NCI-H774 (cell line): Measurements from ENCODE around the gene CHST3.
"Not testable (repeated sequence)": the region's sequence is repeated elsewhere in the genome, so short reads cannot be mapped to it uniquely, and the experiment has no call there.

Source experiments
- DNase-seq: peaks from one replicate; lab custom pipeline; 2025; lab: John Stamatoyannopoulos, UW

CHST3 gene, protein sequence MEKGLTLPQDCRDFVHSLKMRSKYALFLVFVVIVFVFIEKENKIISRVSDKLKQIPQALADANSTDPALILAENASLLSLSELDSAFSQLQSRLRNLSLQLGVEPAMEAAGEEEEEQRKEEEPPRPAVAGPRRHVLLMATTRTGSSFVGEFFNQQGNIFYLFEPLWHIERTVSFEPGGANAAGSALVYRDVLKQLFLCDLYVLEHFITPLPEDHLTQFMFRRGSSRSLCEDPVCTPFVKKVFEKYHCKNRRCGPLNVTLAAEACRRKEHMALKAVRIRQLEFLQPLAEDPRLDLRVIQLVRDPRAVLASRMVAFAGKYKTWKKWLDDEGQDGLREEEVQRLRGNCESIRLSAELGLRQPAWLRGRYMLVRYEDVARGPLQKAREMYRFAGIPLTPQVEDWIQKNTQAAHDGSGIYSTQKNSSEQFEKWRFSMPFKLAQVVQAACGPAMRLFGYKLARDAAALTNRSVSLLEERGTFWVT

DNA sequence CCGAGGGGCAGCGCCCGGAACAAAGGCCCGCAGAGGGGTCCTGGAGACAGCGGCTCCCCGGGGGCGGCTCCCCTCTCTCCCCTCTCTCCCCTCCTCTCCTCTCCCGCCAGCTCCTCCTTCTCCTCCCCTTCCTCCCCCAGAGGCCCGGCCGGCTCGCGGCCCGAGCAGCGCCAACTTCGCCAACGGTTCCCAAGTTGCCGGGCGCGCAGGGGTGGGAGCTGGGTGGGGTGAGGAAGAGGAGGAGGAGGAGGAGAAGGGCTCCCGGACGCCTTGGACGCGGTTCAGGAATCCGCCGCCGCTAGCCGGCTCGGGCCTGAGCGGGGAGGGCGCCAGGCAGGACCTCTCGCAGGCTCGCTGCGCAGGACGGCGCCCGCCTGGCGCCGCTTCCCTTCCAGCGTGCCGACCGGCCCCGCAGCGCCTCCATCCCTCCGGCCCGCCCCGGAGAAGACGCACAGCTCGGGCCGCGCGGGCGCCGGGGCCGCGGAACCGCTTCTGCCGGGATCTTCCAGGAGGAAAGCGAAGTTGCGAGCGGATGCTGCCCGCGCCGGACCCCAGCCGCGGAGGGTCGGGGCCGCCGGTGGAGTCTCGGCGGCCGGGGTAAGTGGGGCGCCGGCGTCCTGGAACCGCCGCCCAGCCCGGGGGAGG is at the start of gene CHST3:
TSS of gene CHST3 (plus strand) at position 298 of the 645 bp plus-strand sequence. CDS start 41,448 bp downstream, outside the sequence.
- no peak for DNase-seq

DNA sequence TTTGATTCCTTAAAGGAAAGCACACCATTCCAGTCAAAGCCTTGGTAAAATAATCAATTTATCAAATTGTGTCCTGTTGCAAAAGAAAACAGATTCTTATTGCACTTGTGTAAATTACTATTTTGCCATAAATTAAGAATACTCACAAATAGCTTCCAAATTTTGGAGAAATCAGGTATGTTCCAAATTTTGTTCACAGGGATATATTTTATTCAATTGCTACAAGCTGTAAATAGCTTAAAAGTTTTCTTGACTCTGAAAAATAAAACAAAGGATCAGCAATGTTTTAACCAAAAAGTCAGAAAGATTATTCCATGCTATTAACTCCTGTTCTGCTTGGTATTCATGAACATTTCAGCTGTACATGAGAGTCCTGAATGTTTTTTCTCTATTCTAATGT is 47.4 kb upstream of the CHST3 start:
- no peak for DNase-seq

DNA sequence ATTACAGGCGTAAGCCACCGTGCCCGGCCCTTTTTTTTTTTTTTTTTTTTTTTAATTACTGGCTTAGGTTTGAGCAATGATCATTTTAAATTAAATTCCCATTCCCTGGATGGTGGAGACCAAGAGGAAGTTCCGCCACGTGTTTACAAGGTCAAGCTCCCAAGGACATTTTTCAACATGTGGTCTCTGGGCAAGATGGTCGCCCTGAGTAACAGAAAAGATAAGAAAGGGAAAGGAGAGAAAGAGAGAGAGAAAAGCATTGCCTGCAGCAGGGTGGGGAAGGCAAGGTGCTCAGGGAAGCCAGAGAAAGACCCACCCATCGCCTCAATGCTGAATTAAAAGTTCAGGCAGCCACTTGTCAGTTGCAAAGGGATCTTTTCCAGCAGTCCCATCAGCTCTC is 45.2 kb upstream of the CHST3 start:
- no peak for DNase-seq

DNA sequence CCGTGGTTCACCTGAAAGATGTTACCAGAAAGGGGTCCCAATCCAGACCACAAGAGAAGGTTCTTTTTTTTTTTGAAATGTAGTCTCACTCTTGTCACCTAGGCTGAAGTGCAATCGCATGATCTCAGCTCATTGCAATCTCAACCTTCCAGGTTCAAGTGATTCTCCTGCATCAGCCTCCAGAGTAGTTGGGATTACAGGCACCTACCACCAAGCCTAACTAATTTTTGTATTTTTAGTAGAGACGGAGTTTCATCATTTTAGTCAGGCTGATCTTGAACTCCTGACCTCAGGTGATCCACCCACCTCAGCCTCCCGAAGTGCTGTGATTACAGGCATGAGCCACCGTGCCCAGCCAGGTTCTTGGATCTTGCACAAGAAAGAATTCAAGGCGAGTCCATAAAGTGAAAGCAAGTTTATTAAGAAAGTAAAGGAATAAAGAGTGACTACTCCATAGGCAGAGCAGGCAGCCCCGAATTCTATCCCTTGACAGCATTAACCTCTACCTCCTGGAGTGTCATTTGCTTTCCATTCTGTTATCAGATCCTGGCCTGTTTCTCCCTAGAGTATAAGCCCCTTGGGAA is 44.1 kb upstream of the CHST3 start:
- not testable (repeated sequence) for DNase-seq

DNA sequence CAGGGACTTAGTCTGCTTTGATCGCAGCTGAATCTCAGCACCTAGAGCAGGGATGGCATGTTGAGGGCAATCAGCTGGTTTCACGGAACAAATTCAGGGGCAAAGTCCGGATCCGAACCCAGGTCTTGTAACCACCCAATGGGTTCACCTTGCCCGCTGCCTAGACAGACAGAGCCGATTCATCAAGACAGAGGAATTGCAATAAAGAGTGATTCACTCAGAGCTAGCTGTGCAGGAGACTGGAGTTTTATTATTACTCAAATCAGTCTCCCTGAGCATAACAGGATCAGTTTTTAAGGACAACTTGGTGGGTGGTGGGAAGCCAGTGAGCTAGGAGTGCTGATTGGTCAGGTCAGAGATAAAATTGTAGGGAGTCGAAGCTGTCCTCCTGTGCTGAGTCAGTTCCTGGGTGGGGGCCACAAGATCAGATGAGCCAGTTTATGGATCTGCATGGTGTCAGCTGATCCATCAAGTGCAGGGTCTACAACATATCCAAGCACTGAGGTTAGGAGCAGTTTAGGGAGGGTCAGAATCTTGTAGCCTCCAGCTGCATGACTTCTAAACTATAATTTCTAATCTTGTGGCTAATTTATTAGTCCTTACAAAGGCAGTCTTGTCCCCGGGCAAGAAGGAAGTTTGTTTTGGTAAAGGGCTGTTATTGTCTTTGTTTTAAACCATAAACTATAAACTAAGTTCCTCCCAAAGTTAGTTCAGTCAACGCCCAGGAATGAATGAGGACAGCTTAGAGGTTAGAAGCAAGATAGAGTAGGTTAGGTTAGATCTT is 43.5 kb upstream of the CHST3 start:
- no peak for DNase-seq

DNA sequence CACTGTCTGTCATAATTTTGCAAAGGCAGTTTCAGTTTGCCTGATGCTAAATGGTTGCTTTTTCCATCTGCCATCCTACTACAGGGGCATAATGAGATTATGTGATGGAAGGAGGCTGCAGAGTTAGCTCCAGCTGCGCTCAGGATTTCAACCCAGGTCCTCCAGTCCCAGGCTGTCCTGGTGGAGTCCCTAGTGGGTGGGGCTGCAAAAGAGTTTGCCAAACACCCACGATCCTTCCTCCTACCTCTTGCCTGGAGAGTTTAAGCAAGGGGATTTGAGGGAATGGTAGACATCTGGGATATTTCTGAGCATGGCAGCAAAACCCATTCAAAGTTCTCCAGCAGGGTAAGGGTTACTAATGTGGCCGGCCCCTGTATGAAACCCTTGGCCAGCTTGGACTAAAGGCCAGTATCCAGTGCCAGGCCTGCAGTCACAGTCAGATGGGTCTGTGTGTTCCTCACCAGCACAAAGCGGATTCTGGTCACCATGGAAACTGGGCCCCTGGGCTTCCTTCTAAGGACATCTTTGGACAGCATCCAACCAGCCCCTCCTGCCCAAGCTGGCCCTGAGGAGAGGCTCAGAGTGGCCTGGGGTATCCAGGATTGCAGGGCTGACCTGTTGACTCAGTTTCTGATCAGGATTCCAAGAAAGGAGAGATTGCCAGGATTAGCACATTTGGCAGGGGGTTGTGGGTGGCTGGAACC is 42.7 kb upstream of the CHST3 start:
- DNase-seq, result no peak

DNA sequence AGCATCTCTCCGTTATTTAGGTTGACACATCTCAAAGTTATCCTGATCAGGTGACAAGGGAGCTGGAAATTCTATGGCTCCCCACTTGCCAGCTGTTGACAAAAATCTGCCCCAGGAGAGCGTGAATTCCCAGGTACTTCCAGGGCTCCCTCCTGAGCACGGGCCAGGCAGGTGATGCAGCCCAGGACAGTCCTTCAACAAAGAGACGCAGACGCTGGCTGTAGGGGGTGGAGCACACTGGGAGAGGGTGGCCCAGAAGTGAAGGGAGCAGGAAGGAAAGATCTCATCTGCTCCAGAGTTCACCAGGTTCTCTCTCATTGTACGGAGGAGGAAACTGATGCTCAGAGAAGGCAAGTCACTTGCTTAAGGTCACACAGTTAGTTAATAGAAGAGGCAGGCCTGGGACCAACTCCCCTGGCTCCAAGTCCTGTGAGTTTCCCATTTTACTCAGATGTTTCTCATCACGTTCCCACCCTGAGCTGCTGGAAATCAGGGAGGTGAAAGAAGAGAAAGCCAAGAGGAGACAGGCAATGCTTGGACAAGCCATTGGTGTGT is 41.0 kb upstream of the CHST3 start:
- no peak for DNase-seq

DNA sequence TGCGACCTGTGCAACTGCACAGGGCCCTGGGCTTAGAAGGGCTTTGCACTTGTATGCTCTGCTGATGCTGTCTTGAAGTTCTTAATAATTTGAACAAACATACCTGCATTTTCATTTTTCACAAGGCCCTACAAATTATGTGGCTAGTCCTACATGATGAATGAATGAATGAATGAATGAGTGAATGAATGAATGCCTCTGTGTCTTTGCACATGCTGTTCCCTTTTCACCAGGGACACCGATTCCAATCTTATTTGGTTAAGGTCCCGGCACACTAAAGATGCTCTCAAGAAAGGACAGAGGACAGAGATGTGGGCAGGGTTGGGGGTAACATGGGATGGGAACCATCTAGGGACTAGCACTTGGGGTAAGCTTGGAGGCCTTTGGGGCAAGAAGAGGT is 39.4 kb upstream of the CHST3 start:
- DNase-seq, result no peak

DNA sequence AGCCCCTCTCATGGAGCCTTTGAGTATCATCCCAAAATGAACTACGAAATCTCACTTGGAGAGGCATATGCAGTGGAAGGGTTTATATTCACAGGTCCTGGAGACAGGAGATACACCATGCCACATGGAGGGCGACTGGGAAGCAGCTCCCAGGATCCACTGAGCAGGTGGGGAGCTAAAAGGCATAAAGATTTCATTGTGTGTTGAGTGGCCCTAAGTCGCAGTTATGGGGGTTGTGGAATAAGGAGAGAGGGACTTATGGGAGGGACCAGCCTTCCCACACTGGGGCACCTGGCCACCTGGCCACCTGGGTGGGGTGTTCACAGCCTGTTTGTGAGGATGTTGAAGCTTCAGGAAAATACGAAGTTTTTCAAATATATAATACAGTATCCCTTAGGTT is 37.0 kb upstream of the CHST3 start:
- DNase-seq, result no peak

DNA sequence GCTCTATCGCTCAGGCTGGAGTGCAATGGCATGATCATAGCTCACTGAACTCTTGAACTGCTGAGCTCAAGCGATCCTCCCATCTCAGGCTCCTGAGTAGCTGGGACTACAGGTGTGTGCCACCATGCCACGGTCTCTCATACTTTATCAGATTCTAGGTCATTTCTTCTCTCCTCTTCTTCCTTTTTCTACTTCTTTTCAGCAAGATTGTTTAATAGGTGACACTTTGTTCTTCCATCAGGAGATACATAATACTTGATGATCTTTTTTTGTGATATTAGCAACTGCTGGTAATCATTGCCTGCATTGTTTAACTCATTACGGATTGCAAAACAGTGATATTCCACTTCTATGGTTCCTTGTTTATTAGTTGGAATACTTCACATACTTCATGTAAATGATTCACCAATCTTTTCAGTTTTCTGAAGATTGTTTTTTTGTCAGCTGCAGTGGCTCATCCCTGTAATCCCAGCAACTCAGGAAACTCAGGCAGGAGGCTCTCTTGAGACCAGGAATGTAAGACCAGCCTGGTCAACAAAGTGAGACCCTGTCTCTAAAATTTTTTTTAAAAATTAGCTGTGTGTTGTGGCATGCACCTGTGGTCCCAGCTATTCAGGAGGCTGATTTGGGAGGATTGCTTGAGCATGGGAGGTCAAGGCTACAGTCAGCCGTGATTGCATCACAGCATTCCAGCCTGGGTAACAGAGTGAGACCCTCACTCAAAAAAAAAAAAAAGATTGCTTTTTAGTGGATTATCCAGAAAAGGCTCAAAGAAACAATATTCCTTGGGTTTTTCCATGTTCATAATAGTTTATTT is 36.2 kb upstream of the CHST3 start:
- DNase-seq, result no peak

DNA sequence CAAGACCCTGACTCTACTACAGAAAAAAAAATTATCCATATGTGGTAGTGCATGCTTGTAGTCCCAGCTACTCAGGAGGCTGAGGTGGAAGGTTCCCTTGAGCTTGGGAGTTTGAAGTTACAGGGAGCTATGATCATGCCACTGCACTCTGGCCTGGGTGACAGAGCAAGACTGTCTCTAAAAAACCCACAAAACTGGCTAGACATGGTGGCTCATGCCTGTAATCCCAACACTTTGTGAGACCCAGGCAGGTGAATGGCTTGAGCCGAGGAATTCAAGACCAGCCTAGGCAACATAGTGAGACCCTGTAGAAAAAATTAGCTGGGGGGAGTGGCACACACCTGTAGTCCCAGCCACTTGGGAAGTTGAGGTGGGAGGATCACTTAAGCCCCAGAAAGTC is 32.9 kb upstream of the CHST3 start:
- DNase-seq, result no peak

DNA sequence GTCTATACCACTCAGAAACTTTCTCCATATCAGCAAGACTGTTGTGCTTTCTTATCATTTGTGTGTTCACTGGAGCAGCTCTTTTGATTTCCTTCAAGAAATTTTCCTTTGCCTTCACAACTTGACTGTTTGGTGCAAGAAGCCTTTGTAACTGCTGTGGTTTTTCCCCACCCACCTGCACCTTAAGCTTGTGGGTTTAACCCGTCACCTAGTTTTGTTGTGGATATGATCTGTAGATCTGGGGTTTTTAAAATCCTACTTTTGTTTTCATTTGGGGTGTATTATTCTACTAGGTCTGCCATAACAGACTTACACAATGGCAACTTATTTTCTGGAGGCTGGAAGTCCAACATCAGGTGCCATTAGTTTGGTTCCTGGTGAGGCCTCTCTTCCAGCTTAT is 30.5 kb upstream of the CHST3 start:
- DNase-seq, result no peak

DNA sequence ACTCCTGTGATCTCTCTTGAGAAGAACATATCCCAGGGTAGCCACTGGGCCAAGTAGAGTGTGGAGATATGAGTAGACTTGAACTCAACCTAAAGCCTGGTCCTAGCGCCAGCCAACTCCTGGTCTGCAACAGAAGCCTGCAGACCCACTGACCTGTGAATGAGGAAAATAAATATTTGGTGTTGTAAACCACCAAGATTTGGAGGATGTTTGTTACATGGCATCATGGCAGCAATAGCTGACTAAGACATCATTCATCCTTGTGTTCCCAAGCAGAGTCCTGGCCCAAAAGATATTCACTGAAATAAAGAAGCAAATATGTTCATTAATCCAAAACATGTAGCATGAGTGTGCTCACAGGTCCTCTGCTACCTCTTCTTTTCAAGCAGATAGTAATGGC is 26.0 kb upstream of the CHST3 start:
- no peak for DNase-seq

DNA sequence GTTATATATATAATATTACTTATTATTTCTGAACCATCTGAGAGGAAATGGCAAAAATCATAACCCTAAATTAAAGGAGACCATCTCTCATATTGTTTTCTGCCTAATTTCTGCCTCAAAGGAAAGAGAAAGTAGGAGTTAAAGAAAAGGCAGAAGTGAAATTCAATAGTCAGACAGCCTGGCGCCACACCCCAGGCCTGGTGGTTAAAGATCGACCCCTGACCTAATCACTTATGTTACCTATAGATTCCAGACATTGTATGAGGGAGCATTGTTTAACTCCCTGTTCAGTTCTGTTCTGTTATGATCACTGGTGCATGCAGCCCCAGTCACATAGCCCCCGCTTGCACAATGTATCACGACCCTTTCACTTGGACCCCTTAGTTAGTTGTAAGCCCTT is 24.9 kb upstream of the CHST3 start:
- DNase-seq, result no peak

DNA sequence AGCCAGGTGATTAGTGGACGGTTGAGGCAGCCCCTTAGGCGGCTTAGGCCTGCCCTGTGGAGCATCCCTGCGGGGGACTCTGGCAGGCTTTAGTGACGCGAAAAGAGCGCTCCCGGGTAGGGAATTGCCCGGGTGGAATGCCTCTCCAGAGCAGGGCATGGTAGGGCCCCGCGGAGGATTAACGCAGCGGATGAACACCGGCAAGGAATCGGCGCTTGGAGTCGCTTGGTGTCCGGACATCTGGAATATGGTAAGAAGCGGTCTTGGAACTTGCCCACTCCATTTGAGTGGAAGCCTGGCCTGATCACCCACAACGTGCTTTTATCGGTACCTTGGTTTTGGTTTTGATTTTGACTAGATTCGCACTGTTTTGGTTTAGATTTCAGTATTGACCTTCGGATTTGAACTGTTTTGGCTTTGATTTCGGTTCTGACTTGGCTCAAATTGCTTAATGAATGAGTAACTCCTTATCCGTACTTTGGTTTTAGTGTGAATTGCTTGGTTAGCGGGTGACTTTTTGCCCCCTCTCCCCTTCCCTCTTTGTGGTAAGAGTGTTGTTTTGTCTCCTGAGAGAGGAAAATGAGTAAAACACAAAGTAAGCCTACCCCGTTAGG is 24.2 kb upstream of the CHST3 start:
- no peak for DNase-seq

DNA sequence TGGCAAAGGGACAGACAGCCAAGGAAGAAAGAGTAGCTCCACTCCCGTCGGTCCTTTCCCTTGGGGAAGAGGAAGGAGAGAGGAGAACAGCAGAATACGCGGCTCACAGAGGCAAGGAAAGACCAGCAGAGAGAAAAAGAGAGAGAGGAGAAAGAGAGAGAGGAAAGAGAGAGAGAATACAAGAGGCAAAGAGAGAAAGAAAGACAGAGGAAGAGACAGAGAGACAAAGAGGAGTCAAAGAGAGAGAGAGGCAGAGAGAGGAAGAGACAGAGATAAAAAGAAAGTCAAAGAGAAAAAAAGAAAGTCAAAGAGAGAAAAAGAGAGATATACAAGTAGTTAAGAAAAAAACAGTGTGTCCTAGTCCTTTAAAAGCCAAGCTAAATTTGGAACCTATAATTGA is 23.4 kb upstream of the CHST3 start:
- DNase-seq, result no peak

DNA sequence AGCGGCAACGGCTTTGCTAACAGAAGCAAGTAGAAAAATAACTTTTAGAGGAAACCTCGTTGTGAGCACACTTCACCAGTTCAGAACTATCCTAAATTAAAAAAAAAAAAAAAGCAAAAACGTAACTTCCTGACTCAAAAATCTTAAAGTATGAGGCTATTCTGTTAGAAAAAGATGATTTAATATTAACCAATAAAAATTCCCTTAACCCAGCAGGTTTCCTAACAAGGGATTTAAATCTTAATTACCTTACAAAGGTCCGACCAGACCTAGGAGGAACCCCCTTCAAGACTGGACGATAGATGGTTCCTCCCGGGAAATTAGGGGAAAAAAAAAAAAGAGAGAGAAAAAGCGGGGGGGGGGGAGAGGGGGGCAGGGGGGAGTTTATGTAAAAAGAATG is 22.9 kb upstream of the CHST3 start:
- DNase-seq, result no peak

DNA sequence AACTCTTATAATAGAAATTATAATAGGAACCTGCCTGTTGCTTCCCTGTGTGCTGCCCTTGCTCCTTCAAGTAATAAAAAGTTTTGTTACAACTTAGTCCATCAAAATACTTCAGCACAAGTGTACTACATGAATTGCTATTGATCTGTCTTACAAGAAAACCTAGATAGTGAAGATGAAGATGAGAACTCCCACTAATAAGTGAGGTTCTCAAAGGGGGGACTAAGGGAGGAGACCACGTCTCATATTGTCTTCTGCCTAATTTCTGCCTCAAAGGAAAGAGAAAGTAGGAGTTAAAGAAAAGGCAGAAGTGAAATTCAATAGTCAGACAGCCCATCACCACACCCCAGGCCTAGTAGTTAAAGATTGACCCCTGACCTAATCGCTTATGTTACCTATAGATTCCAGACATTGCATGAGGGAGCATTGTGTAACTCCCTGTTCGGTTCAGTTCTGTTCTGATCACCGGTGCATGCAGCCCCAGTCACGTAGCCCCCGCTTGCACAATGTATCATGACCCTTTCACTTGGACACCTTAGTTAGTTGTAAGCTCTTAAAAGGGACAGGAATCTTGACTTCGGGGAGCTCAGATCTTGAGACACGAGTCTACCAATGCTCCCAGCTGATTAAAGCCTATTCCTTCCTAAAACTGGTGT is 18.2 kb upstream of the CHST3 start:
- DNase-seq, result no peak

DNA sequence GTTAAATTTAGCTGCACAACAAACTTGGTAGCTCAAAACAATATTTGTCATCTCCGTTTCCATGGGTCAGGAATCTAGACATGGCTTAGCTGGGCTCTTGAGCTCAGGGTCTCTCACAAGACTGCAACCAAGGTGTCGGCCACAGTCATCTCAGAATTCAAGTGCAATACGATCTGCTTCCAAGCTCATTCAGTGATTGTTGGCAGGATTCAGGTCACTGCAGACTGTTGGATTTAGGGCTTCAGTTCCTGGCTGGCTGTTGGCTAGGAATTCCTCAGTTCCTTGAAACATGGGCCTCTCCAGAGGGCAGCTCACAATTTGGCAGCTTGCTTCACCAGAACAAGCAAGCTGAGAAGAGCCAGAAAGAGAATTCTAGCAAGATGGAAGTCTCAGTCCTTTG is 17.5 kb upstream of the CHST3 start:
- DNase-seq, result no peak
